GM21367 (cell line): ENCODE results near the gene CD226.

ENCODE experiments used
- ATAC-seq: cut with Tn5 transposase; IDR thresholded peaks from one replicate; pipeline ENCODE4 v1.9.1; 2021; ENCODE audit not compliant: unreplicated experiment

CD226 gene

GRCh38 chr18:69820538-69820937 lies 127.1 kb downstream of the CD226 start:
- no peak for ATAC-seq

- no peak for ATAC-seq
These were observed 128.2 kb downstream of the CD226 start for GRCh38 chr18:69819460-69819859.

DNA sequence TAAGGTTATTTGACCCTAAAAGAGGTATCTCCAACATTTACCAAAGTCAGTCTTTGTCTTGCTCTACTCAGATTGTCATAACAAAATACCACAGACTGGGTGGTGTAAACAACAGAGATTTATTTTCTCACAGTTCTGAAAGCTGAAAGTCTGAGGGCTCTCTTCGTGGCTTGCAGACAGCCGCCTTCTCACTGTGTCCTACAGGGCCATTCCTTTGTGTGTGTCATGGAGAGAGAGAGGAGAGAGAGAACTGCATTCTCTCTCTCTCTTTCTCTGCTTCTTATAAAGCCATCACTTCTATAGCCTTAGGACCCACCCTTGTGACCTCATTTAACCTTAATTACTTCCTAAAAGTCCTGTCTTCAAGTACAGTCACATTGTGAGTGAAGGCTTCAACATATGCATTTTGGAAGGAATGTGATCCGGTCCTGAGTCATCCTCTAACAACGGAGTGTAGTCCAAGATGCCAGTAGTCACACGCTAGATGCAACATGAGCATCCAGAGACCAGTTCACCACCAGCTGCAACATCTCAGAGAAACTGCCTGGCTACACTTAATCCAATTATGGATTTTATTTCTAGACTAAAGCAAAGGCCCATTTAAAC lies 130.2 kb downstream of the CD226 start:
- no peak for ATAC-seq

- ATAC-seq = no peak
These were observed 132.8 kb downstream of the CD226 start for GRCh38 chr18:69814861-69815385.

- no peak for ATAC-seq
These were observed 134.1 kb downstream of the CD226 start for GRCh38 chr18:69813559-69813958.

DNA sequence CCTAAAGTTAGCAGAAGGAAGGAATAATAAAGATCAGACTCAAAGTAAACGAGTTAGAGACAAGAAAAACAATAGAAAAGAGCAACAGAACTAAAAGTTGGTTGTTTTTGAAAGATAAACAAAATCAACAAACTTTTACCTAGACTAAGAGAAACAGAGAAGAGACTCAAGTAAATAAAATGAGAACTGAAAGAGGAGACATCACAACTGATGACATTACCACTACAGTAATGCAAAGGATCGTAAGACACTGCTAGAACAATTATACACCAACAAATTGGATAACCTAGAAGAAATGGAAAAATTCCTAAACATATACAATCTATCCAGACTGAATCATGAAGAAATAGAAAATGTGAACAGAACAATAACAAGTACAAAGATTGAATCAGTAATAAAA lies 139.3 kb downstream of the CD226 start:
- no peak for ATAC-seq

- ATAC-seq = no peak
These were observed 142.7 kb downstream of the CD226 start for GRCh38 chr18:69804776-69805501.
